Prostate gland (tissue), 2 donors: ENCODE data around the gene CASQ2.

Experiments
- POLR2A ChIP-seq: fragments of 450-650 bp; IDR thresholded peaks from one replicate; pipeline ENCODE4 v1.6.1; 2016; ENCODE audit warnings: antibody characterized with exemption, mild to moderate bottlenecking
- POLR2AphosphoS5 ChIP-seq: sonication (generic); formaldehyde crosslinking; IDR thresholded peaks from one replicate; pipeline ENCODE4 v1.6.1; 2017; ENCODE audit warnings: antibody characterized with exemption
- TF ChIP-seq, protein P1 (sequence below), 4 experiments: fragments of 200-600 bp in 2 of 4; fragments of 450-650 bp in 2 of 4; sonication (generic) in 2 of 4; IDR thresholded peaks; 1 replicate in 3 of 4; 2 replicates in 1 of 4; pipeline ENCODE4 v1.5.1; 2016 to 2019; ENCODE audit warnings: antibody characterized with exemption in 4 of 4, mild to moderate bottlenecking in 2 of 4, moderate library complexity in 2 of 4

DNA sequence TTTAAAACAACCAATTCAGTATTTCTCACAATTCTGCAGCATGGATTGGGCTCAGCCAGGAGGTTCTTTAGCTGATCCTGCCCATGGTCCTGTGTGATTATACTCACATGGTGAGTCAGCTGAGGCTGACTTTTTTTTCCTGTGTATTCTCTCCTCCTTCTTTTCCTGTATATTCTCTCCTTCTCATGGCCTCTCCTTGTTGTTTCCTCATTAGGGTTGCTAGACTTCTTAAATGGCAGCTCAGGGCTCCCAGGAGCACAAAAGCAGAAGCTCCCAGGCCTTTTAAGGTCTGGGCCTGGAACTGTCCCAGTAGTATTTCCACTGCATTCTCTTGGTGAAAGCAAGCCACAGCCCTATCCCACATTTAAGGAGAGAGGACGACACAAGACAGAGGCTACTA is 99.9 kb downstream of the CASQ2 start:
- TF ChIP-seq, protein P1, sequence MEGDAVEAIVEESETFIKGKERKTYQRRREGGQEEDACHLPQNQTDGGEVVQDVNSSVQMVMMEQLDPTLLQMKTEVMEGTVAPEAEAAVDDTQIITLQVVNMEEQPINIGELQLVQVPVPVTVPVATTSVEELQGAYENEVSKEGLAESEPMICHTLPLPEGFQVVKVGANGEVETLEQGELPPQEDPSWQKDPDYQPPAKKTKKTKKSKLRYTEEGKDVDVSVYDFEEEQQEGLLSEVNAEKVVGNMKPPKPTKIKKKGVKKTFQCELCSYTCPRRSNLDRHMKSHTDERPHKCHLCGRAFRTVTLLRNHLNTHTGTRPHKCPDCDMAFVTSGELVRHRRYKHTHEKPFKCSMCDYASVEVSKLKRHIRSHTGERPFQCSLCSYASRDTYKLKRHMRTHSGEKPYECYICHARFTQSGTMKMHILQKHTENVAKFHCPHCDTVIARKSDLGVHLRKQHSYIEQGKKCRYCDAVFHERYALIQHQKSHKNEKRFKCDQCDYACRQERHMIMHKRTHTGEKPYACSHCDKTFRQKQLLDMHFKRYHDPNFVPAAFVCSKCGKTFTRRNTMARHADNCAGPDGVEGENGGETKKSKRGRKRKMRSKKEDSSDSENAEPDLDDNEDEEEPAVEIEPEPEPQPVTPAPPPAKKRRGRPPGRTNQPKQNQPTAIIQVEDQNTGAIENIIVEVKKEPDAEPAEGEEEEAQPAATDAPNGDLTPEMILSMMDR (IDR thresholded peaks at IDR 0.05): no peak
- TF ChIP-seq POLR2A: no peak
- TF ChIP-seq POLR2AphosphoS5: no peak
